Transverse colon (tissue), 4 donors: ENCODE data around the gene RNPEP. TPM values are rescaled to one million over a fixed set of nuclear protein-coding genes. Genes with fewer than 3 reads are reported as not detected.

Experiments used
- DNase-seq: peaks from one replicate; pipeline ENCODE4 v3.0.0-alpha.2; 2019
- H3K27ac ChIP-seq, 4 donors: fragments of 200-600 bp; sonication (generic); 2 replicates each; pipeline ENCODE4 v1.5.1; 2016 to 2018; ENCODE audit warnings: inconsistent platforms in 4 of 4
- H3K27me3 ChIP-seq: fragments of 200-600 bp; sonication (generic); 2 replicates; pipeline ENCODE4 v1.5.1; 2017; ENCODE audit warnings: inconsistent platforms
- H3K36me3 ChIP-seq, 4 donors: fragments of 200-600 bp; sonication (generic); 2 replicates each; pipeline ENCODE4 v1.5.1; 2017 to 2019; ENCODE audit warnings: inconsistent platforms in 4 of 4
- H3K4me1 ChIP-seq, 4 donors: fragments of 200-600 bp; sonication (generic); 2 replicates each; pipeline ENCODE4 v1.5.1; 2017 to 2020; ENCODE audit warnings: inconsistent platforms in 4 of 4
- H3K4me3 ChIP-seq, 4 donors: fragments of 200-600 bp; sonication (generic); 1 replicate in 1 of 4; 2 replicates in 3 of 4; pipeline versions ENCODE4 v1.5.1 to v1.6.1; 2017 to 2019; ENCODE audit warnings: inconsistent platforms in 4 of 4
- H3K9me3 ChIP-seq, 2 donors: fragments of 200-600 bp; sonication (generic); 2 replicates each; pipeline ENCODE4 v1.5.1; 2017 to 2019; ENCODE audit warnings: inconsistent platforms in 2 of 2
- CTCF ChIP-seq, 5 experiments: fragments of 200-600 bp in 3 of 5; fragments of 450-650 bp in 2 of 5; sonication (generic) in 3 of 5; IDR thresholded peaks; 1 replicate in 2 of 5; 2 replicates in 3 of 5; pipeline ENCODE4 v1.5.1; 2016 to 2017; ENCODE audit warnings: antibody characterized with exemption in 5 of 5, inconsistent platforms in 3 of 5, mild to moderate bottlenecking in 2 of 5, moderate library complexity in 1 of 5
- EP300 ChIP-seq: sonication (generic); formaldehyde crosslinking; IDR thresholded peaks from one replicate; pipeline ENCODE4 v1.6.1; 2017; ENCODE audit warnings: antibody characterized with exemption, low read depth
- POLR2A ChIP-seq: fragments of 450-650 bp; IDR thresholded peaks from one replicate; pipeline ENCODE4 v1.6.1; 2016; ENCODE audit warnings: antibody characterized with exemption, mild to moderate bottlenecking, moderate library complexity
- POLR2AphosphoS5 ChIP-seq, 3 donors: sonication (generic); formaldehyde crosslinking; IDR thresholded peaks; one replicate each; pipeline ENCODE4 v1.6.1; 2016; ENCODE audit warnings: antibody characterized with exemption in 3 of 3
- WGBS, 2 donors: methylation state at CpG; one replicate each; pipeline ENCODE4 v1.1.5; 2018; ENCODE audit warnings: low coverage in 1 of 2; 5-methylcytosine and 5-hydroxymethylcytosine counted together
- in situ Hi-C, 4 donors: fragments of 200-750 bp; cut with MboI; loops; one replicate each; pipeline versions ENCODE4 v1.15.0 to v1.15.1; 2017; ENCODE audit warnings: low sequenced_read_pairs in 3 of 4, low pct_ligation_motif_present in 1 of 4, low pct_unique_long_range_greater_than_20kb in 1 of 4
- intact Hi-C: fragments of 100-400 bp; cut with DNase I; formaldehyde crosslinking; loops from one replicate; pipeline ENCODE4 v1.15.1; 2023; ENCODE audit warnings: low total_unique reads
- total RNA-seq, 4 donors: library from RNA; depleted of rRNA; stranded (reverse); fragments of >200 nt; gene quantifications; one replicate each; pipeline ENCODE4 v1.1.0, GENCODE V29; 2016

RNPEP gene
- total RNA-seq, 4 donors from 2014 or later = 118 to 285 (median 184) TPM

GRCh38 chr1:202034149-202034682 is 51.8 kb downstream of the RNPEP start:
- DNase-seq = no peak
- Histone ChIP-seq H3K27ac (peak overlapping the region; percentile 83 to 86 (median 84)), H3K27me3 (no peaks in the 10 kb centered on the region), H3K9me3 (no peaks in the 10 kb centered on the region), H3K4me1 (peaks cover 8 to 30% (median 14%) of the 10 kb centered on the region in 4 donors), H3K4me3 (no peak overlapping the region), H3K36me3 (no peaks in the 10 kb centered on the region)
- in situ Hi-C loops (no loop called here), intact Hi-C loops (no loop called here)
- 61% methylated on average over 7 of the region's 7 CpGs; no CpG with 5 or more reads in 1 of the 2 donors for WGBS, 2 donors
- TF ChIP-seq EP300 = no peak

DNA sequence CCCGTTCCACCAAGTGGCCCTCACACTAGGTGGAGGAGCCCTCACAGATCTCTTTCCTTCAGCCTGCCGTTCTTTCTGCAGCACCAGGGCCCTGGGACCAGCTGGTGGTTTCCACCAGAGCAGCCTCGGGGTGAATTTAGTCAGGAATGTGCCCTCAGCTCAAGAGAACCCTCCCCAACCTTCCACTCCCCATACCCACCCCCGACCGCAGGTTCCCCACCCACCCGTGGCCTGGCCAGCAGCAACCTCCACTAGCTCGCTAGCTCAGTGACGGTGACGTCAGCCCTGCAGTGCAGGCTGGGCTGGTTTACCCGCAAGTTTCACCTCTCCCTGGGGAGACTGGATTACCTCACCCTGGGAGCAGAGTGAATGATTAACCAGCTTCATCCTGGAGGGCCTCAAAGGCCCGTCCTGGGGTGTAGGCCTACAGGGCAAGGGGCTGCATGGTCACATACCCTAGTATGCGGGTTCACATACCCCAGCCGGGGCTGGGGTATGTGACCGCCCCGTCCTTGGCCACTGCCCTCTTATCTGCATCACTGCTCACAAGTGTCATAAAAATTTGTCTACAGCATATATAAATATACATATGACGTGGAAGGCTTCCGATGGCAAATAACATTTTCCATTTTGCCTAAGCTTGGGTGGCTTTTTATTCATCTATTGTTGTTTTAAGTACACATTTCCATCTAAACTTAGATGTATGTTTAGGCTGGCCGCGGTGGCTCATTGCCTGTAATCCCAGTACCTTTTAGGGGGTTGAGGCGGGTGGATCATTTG is 52.4 kb downstream of the RNPEP start:
- peaks cover 8 to 26% (median 14%) of the 10 kb centered on the region in 4 donors for H3K4me1 ChIP-seq
- H3K36me3 ChIP-seq = no peaks in the 10 kb centered on the region
- H3K27ac ChIP-seq = peak overlapping the region; percentile 83 to 86 (median 84)
- H3K4me3 ChIP-seq = no peak overlapping the region
- H3K27me3 ChIP-seq = no peaks in the 10 kb centered on the region
- TF ChIP-seq EP300 (no peak), POLR2AphosphoS5 (IDR thresholded peaks at IDR 0.05) (peak in 2 of 3 donors; percentile 42 to 78), CTCF (IDR thresholded peaks at IDR 0.05) (no peak), POLR2A (peak; percentile 26)
- peak; percentile 93 for DNase-seq
- in situ Hi-C loops (no loop called here), intact Hi-C loops (no loop called here)
- WGBS, 2 donors = 38 to 60% methylated on average over 1 to 18 of the region's 20 CpGs
- H3K9me3 ChIP-seq = no peaks in the 10 kb centered on the region

DNA sequence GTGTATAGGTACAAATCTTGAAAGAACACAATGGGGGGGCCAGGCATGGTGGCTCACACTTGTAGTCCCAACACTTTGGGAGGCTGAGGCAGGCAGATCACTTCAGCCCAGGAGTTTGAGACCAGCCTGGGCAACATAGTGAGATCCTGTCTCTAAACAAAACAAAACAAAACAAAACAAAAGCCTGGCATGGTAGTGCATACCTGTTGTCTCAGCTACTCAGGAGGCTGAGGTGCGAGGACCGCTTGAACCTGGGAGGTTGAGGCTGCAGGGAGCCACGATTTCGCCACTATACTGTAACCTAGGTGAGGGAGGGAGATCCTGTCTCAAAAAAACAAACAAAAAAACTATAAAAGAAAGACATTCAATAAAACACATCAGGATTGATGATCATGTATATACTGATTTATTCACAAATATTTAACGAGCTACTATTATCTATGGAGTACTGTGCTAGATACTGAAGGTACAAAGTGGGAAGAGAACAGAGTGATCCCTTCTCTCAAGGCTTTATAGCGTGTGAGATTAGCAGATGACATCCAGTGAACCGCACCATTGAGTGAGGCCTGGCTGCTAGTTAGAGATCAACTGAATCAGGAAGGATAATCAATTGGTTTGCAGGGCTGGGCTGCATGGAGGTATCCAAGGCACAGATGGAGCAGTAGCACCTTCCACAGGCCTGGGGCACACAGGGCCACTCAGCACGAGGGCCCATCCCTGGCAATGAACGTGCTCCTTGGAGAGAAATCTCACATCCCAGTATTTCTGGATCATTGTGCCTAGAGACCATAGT is 54.3 kb downstream of the RNPEP start:
- Histone ChIP-seq H3K36me3 (no peaks in the 10 kb centered on the region), H3K4me3 (no peak overlapping the region), H3K27ac (peak overlapping the region in 2 of 4 donors; percentile 23 to 86), H3K4me1 (peaks cover 8 to 23% (median 14%) of the 10 kb centered on the region in 4 donors), H3K9me3 (no peaks in the 10 kb centered on the region), H3K27me3 (no peaks in the 10 kb centered on the region)
- intact Hi-C loops (no loop called here), in situ Hi-C loops (no loop called here)
- WGBS, 2 donors = 77 to 81% methylated on average over 7 to 9 of the region's 9 CpGs
- TF ChIP-seq POLR2AphosphoS5 (IDR thresholded peaks at IDR 0.05) = no peak
- TF ChIP-seq EP300 = no peak
- no peak for TF ChIP-seq CTCF (IDR thresholded peaks at IDR 0.05)
- no peak for TF ChIP-seq POLR2A
- no peak for DNase-seq

- DNase-seq = no peak
- no peaks in the 10 kb centered on the region for H3K9me3 ChIP-seq
- H3K4me3 ChIP-seq = no peak overlapping the region
- TF ChIP-seq POLR2AphosphoS5 (IDR thresholded peaks at IDR 0.05) = no peak
- TF ChIP-seq POLR2A = no peak
- TF ChIP-seq CTCF (IDR thresholded peaks at IDR 0.05) = no peak
- TF ChIP-seq EP300 = no peak
- intact Hi-C loops = no loop called here
- WGBS, 2 donors = 89 to 94% methylated on average over 3 to 4 of the region's 4 CpGs
- peaks cover 8 to 23% (median 14%) of the 10 kb centered on the region in 4 donors for H3K4me1 ChIP-seq
- no peaks in the 10 kb centered on the region for H3K36me3 ChIP-seq
- H3K27ac ChIP-seq = no peak overlapping the region
- no peaks in the 10 kb centered on the region for H3K27me3 ChIP-seq
- in situ Hi-C loops = no loop called here
Measured at GRCh38 chr1:202037706-202038296, 55.4 kb downstream of the RNPEP start.
